ENCODE data around the gene GDA. TPM values are rescaled to one million over a fixed set of nuclear protein-coding genes. Genes with fewer than 3 reads are reported as not detected.

GDA gene
- polyA plus RNA-seq, 4 donors = 33.1 to 210 (median 124) TPM

GRCh38 chr9:72169178-72169577 is 19.9 kb downstream of the GDA start:
- Histone ChIP-seq H3K4me3 (ENCODE audit: low read depth in 1 of 3, low read length in 3 of 3) (no peak overlapping the region), H3K27me3 (ENCODE audit: control insufficient read depth in 3 of 3, insufficient read depth in 3 of 3, low read length in 3 of 3) (no peaks in the 10 kb centered on the region), H3K27ac (ENCODE audit: low read depth in 1 of 3, low read length in 2 of 3) (no peak overlapping the region), H3K36me3 (ENCODE audit: control insufficient read depth in 3 of 3, insufficient read depth in 2 of 3, low read depth in 1 of 3, low read length in 3 of 3) (peaks cover 0 to 19% (median 4%) of the 10 kb centered on the region in 3 donors), H3K9me3 (ENCODE audit: control insufficient read depth in 2 of 2, insufficient read depth in 1 of 2, low read depth in 1 of 2, low read length in 1 of 2) (no peaks in the 10 kb centered on the region), H3K4me1 (ENCODE audit: control insufficient read depth in 3 of 3, insufficient read depth in 2 of 3, low read depth in 1 of 3, low read length in 2 of 3) (no peaks in the 10 kb centered on the region)
- no peak for DNase-seq
- FAIRE-seq = no peak

DNA sequence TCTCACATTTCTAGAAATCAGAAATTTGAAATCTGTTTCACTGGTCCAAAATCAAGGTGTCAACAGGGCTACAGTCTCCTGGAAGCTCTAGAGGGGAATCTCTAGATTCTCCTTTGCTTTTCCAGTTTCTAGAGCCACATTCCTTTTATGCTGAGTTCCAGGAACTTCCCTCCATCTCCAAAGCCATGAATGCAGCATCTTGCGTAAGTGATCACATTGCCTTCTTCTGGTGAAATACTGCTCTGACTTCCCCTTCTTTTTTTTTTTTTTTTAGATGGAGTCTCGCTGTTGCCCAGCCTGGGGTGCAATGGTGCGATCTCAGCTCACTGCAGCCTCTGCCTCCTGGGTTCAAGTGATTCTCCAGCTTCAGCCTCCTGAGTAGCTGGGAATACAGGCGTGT is 23.8 kb downstream of the GDA start:
- no peak for FAIRE-seq
- no peaks in the 10 kb centered on the region for H3K27me3 ChIP-seq (ENCODE audit: control insufficient read depth in 3 of 3, insufficient read depth in 3 of 3, low read length in 3 of 3)
- 86 to 99% (median 86%) methylated on average over 4 of the region's 4 CpGs for WGBS, 3 donors

DNA sequence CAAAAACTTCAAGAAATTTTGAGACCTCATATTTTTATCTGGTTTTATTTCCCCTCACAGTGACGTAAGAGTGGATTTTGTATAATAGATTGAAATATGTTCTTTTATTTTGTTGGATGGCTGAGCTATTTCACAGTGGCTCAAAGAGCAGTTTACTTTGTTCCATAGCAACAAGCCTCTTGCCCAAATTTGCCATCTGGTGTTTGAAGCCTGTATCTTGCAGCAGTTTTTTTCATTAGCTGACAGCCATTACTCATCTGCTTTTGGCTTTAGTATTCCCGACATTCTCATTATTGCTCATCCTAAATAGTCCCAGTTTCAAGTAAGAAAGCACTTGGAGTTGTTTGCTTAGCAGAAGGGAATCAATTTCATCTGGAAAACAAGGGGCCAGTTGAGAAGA is 36.3 kb downstream of the GDA start:
- FAIRE-seq (no peak), DNase-seq (no peak)
- peaks cover 0 to 26% (median 3%) of the 10 kb centered on the region in 3 donors for H3K4me1 ChIP-seq (ENCODE audit: control insufficient read depth in 3 of 3, insufficient read depth in 2 of 3, low read depth in 1 of 3, low read length in 2 of 3)
- no peak overlapping the region for H3K27ac ChIP-seq (ENCODE audit: low read depth in 1 of 3, low read length in 2 of 3)
- peaks cover 0 to 14% of the 10 kb centered on the region in 2 donors for H3K9me3 ChIP-seq (ENCODE audit: control insufficient read depth in 2 of 2, insufficient read depth in 1 of 2, low read depth in 1 of 2, low read length in 1 of 2)
- no peak overlapping the region for H3K4me3 ChIP-seq (ENCODE audit: low read depth in 1 of 3, low read length in 3 of 3)
- peaks cover 0 to 15% (median 6%) of the 10 kb centered on the region in 3 donors for H3K36me3 ChIP-seq (ENCODE audit: control insufficient read depth in 3 of 3, insufficient read depth in 2 of 3, low read depth in 1 of 3, low read length in 3 of 3)
- H3K27me3 ChIP-seq (ENCODE audit: control insufficient read depth in 3 of 3, insufficient read depth in 3 of 3, low read length in 3 of 3) = no peaks in the 10 kb centered on the region
- 71 to 87% (median 78%) methylated on average over 2 of the region's 2 CpGs for WGBS, 3 donors

More for the DNA sequence above, 23.8 kb downstream of the GDA start:
- Histone ChIP-seq H3K9me3 (ENCODE audit: control insufficient read depth in 2 of 2, insufficient read depth in 1 of 2, low read depth in 1 of 2, low read length in 1 of 2) (no peaks in the 10 kb centered on the region), H3K27ac (ENCODE audit: low read depth in 1 of 3, low read length in 2 of 3) (no peak overlapping the region), H3K4me1 (ENCODE audit: control insufficient read depth in 3 of 3, insufficient read depth in 2 of 3, low read depth in 1 of 3, low read length in 2 of 3) (no peaks in the 10 kb centered on the region), H3K4me3 (ENCODE audit: low read depth in 1 of 3, low read length in 3 of 3) (no peak overlapping the region), H3K36me3 (ENCODE audit: control insufficient read depth in 3 of 3, insufficient read depth in 2 of 3, low read depth in 1 of 3, low read length in 3 of 3) (peaks cover 0 to 21% (median 12%) of the 10 kb centered on the region in 3 donors)
- no peak for DNase-seq

DNA sequence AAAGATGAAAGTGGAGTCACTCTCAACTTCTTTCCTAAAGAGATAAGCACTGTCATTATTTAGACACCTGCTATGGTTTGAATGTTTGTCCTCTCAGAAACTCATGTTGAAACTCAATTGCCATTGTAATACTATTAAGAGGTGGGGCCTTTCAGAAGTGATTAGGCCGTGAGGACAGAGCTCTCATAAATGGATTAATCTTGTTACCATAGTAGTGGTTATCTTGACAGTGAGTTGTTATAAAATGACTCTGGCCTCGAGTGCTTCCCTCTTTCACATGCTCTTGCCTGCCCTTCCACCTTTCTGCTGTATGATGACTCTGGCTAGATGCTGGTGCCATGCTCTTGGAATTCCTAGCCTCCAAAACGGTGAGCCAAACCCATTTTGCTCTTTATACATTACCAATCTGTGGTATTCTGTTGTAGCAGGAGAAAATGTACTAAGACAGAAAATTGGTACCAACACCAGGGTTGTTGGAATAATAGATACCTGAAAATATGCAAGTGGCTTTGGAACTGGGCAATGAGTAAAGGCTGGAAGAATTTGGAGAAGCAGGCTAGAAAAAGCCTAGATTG is 38.0 kb downstream of the GDA start:
- Histone ChIP-seq H3K4me3 (ENCODE audit: low read depth in 1 of 3, low read length in 3 of 3) (no peak overlapping the region), H3K27ac (ENCODE audit: low read depth in 1 of 3, low read length in 2 of 3) (peak overlapping the region; percentile 8 to 79 (median 31)), H3K27me3 (ENCODE audit: control insufficient read depth in 3 of 3, insufficient read depth in 3 of 3, low read length in 3 of 3) (no peaks in the 10 kb centered on the region), H3K4me1 (ENCODE audit: control insufficient read depth in 3 of 3, insufficient read depth in 2 of 3, low read depth in 1 of 3, low read length in 2 of 3) (peaks cover 0 to 26% (median 3%) of the 10 kb centered on the region in 3 donors), H3K9me3 (ENCODE audit: control insufficient read depth in 2 of 2, insufficient read depth in 1 of 2, low read depth in 1 of 2, low read length in 1 of 2) (peaks cover 0 to 13% of the 10 kb centered on the region in 2 donors), H3K36me3 (ENCODE audit: control insufficient read depth in 3 of 3, insufficient read depth in 2 of 3, low read depth in 1 of 3, low read length in 3 of 3) (peaks cover 0 to 10% (median 2%) of the 10 kb centered on the region in 3 donors)
- WGBS, 3 donors = 6 to 23% (median 14%) methylated on average over 3 of the region's 3 CpGs
- FAIRE-seq (no peak), DNase-seq (peak; percentile 81 to 84)

GRCh38 chr9:72188232-72188631 is 39.0 kb downstream of the GDA start:
- H3K4me1 ChIP-seq (ENCODE audit: control insufficient read depth in 3 of 3, insufficient read depth in 2 of 3, low read depth in 1 of 3, low read length in 2 of 3) = peaks cover 0 to 29% (median 3%) of the 10 kb centered on the region in 3 donors
- no peak overlapping the region for H3K4me3 ChIP-seq (ENCODE audit: low read depth in 1 of 3, low read length in 3 of 3)
- peaks cover 0 to 10% of the 10 kb centered on the region in 2 donors for H3K9me3 ChIP-seq (ENCODE audit: control insufficient read depth in 2 of 2, insufficient read depth in 1 of 2, low read depth in 1 of 2, low read length in 1 of 2)
- peak in 1 of 2 donors; percentile 19 for DNase-seq
- no peak for FAIRE-seq
- peaks cover 0 to 7% (median under 1%) of the 10 kb centered on the region in 3 donors for H3K36me3 ChIP-seq (ENCODE audit: control insufficient read depth in 3 of 3, insufficient read depth in 2 of 3, low read depth in 1 of 3, low read length in 3 of 3)
- 24 to 59% (median 44%) methylated on average over 1 of the region's 1 CpG for WGBS, 3 donors
- peaks cover 0 to 1% (median 0%) of the 10 kb centered on the region in 3 donors for H3K27me3 ChIP-seq (ENCODE audit: control insufficient read depth in 3 of 3, insufficient read depth in 3 of 3, low read length in 3 of 3)
- H3K27ac ChIP-seq (ENCODE audit: low read depth in 1 of 3, low read length in 2 of 3) = no peak overlapping the region

DNA sequence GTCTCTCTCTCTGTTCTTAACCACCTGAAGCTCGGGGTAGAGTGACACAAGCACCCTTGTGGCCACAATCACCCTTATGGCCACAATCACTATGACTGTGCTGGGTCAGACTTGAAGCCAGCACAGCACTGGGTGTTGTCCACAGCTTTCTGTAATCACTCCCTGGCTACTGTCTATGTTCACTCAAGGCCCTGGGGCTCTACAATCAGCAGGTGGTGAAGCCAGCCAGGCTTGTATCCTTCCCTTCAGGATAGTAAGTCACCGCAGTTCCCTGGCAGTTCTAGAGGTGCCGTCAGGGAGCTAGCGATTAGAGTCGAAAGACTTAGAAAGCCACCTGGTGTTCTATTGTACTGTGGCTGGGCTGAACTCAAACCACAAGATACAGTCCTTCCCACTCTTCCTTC is 44.2 kb downstream of the GDA start:
- peaks cover 0 to 11% (median 0%) of the 10 kb centered on the region in 3 donors for H3K4me1 ChIP-seq (ENCODE audit: control insufficient read depth in 3 of 3, insufficient read depth in 2 of 3, low read depth in 1 of 3, low read length in 2 of 3)
- no peak for FAIRE-seq
- WGBS, 3 donors = 40 to 55% (median 48%) methylated on average over 5 of the region's 5 CpGs
- H3K27me3 ChIP-seq (ENCODE audit: control insufficient read depth in 3 of 3, insufficient read depth in 3 of 3, low read length in 3 of 3) = peaks cover 0 to 4% (median 0%) of the 10 kb centered on the region in 3 donors
- H3K27ac ChIP-seq (ENCODE audit: low read depth in 1 of 3, low read length in 2 of 3) = no peak overlapping the region
- H3K36me3 ChIP-seq (ENCODE audit: control insufficient read depth in 3 of 3, insufficient read depth in 2 of 3, low read depth in 1 of 3, low read length in 3 of 3) = peaks cover 0 to 24% (median 3%) of the 10 kb centered on the region in 3 donors
- DNase-seq = no peak
- peaks cover 0 to 5% of the 10 kb centered on the region in 2 donors for H3K9me3 ChIP-seq (ENCODE audit: control insufficient read depth in 2 of 2, insufficient read depth in 1 of 2, low read depth in 1 of 2, low read length in 1 of 2)
- H3K4me3 ChIP-seq (ENCODE audit: low read depth in 1 of 3, low read length in 3 of 3) = no peak overlapping the region

- Histone ChIP-seq H3K4me3 (ENCODE audit: low read depth in 1 of 3, low read length in 3 of 3) (no peak overlapping the region), H3K9me3 (ENCODE audit: control insufficient read depth in 2 of 2, insufficient read depth in 1 of 2, low read depth in 1 of 2, low read length in 1 of 2) (no peaks in the 10 kb centered on the region), H3K27ac (ENCODE audit: low read depth in 1 of 3, low read length in 2 of 3) (peak overlapping the region in 1 of 3 donors; percentile 70), H3K4me1 (ENCODE audit: control insufficient read depth in 3 of 3, insufficient read depth in 2 of 3, low read depth in 1 of 3, low read length in 2 of 3) (peaks cover 0 to 21% (median 0%) of the 10 kb centered on the region in 3 donors), H3K27me3 (ENCODE audit: control insufficient read depth in 3 of 3, insufficient read depth in 3 of 3, low read length in 3 of 3) (no peaks in the 10 kb centered on the region), H3K36me3 (ENCODE audit: control insufficient read depth in 3 of 3, insufficient read depth in 2 of 3, low read depth in 1 of 3, low read length in 3 of 3) (peaks cover 0 to 19% (median 16%) of the 10 kb centered on the region in 3 donors)
- peak; percentile 33 to 68 for DNase-seq
- WGBS, 3 donors = 16 to 49% (median 43%) methylated on average over 3 of the region's 3 CpGs
- no peak for FAIRE-seq
Observed at GRCh38 chr9:72199238-72199637, 50.0 kb downstream of the GDA start.

DNA sequence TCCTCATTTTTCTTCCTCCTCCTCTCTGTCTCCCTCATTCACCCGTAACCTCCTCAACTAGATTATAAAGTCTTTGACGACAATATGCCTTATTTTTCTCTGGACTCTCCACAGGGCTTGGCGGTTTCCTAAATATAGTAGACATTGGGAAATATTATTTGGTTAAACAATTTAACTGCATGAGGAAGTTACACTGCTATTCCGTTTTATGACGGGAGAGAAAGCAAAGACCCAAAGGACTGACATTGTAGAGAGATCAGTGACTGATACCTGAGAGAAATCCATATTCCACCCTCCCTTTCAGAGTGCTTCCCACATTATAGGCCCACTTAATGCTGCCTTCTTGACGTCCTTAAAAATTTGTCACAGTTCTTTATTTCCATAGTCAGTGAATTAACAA is 51.2 kb downstream of the GDA start:
- no peak overlapping the region for H3K27ac ChIP-seq (ENCODE audit: low read depth in 1 of 3, low read length in 2 of 3)
- peaks cover 0 to 21% (median 0%) of the 10 kb centered on the region in 3 donors for H3K4me1 ChIP-seq (ENCODE audit: control insufficient read depth in 3 of 3, insufficient read depth in 2 of 3, low read depth in 1 of 3, low read length in 2 of 3)
- H3K27me3 ChIP-seq (ENCODE audit: control insufficient read depth in 3 of 3, insufficient read depth in 3 of 3, low read length in 3 of 3) = no peaks in the 10 kb centered on the region
- H3K9me3 ChIP-seq (ENCODE audit: control insufficient read depth in 2 of 2, insufficient read depth in 1 of 2, low read depth in 1 of 2, low read length in 1 of 2) = no peaks in the 10 kb centered on the region
- FAIRE-seq (no peak), DNase-seq (no peak)
- peaks cover 0 to 18% (median 16%) of the 10 kb centered on the region in 3 donors for H3K36me3 ChIP-seq (ENCODE audit: control insufficient read depth in 3 of 3, insufficient read depth in 2 of 3, low read depth in 1 of 3, low read length in 3 of 3)
- no peak overlapping the region for H3K4me3 ChIP-seq (ENCODE audit: low read depth in 1 of 3, low read length in 3 of 3)
- WGBS, 3 donors = 73 to 82% (median 80%) methylated on average over 6 of the region's 6 CpGs
